GM12878 (cell line): ENCODE measurements around the gene NSD2.

ENCODE experiments used
- CHD1 ChIP-seq: IDR thresholded peaks from 2 replicates; pipeline ENCODE4 v1.6.1; 2012; ENCODE audit warnings: low read depth, low read length, improper control_type of control experiment
- CREB1 ChIP-seq: IDR thresholded peaks from 2 replicates; pipeline ENCODE4 v1.6.1; 2012; ENCODE audit warnings: low read depth, mild to moderate bottlenecking, inconsistent platforms
- CTCF ChIP-seq, 3 experiments: IDR thresholded peaks in 2 of 3; conservative IDR thresholded peaks in 1 of 3; 2 replicates each; pipeline ENCODE4 v1.5.1; 2011; ENCODE audit warnings: low read depth in 3 of 3, low read length in 3 of 3, mild to moderate bottlenecking in 3 of 3, control low read depth in 2 of 3, moderate library complexity in 2 of 3, inconsistent platforms in 1 of 3, mixed read lengths in 1 of 3; ENCODE audit not compliant: control insufficient read depth in 2 of 3, insufficient read depth in 1 of 3; ENCODE audit errors: extremely low read depth in 1 of 3
- EZH2 ChIP-seq: IDR thresholded peaks from 2 replicates; pipeline ENCODE4 v1.6.1; 2012; ENCODE audit warnings: low read depth, mild to moderate bottlenecking, control low read depth, inconsistent platforms, low read length, borderline replicate concordance; ENCODE audit not compliant: control insufficient read depth
- IKZF2 ChIP-seq, 2 experiments: fragments of 450-650 bp; IDR thresholded peaks; 2 replicates each; pipeline ENCODE4 v1.6.1; 2017; ENCODE audit warnings: mild to moderate bottlenecking in 2 of 2, moderate library complexity in 2 of 2
- POLR2A ChIP-seq: IDR thresholded peaks from 2 replicates; pipeline ENCODE4 v1.6.1; 2011; ENCODE audit warnings: low read depth, mild to moderate bottlenecking, low read length
- STAT3 ChIP-seq: IDR thresholded peaks from 2 replicates; pipeline ENCODE4 v1.6.1; 2011; ENCODE audit warnings: low read depth, low read length, improper control_type of control experiment

- TF ChIP-seq CHD1 (no peak), EZH2 (no peak), CREB1 (no peak), POLR2A (peak; percentile 29; the same call in 1 of the 2 replicates), CTCF (IDR thresholded peaks at IDR 0.05 in 2 of 3, conservative IDR thresholded peaks at IDR 0.05 in 1 of 3; ENCODE audit: control insufficient read depth in 2 of 3, extremely low read depth in 1 of 3, insufficient read depth in 1 of 3, low read depth in 3 of 3, low read length in 3 of 3) (no peak), STAT3 (no peak), IKZF2 (IDR thresholded peaks at IDR 0.05) (no peak)
Measured at GRCh38 chr4:1984406-1985191, 113.4 kb downstream of the NSD2 start.
